NCI-H1105 treated with DMSO at 0.1 percent for 48 hours (cell line): ENCODE measurements around the gene CARMIL1.

Source experiments
- DNase-seq: peaks from one replicate; lab custom pipeline; 2025; lab: John Stamatoyannopoulos, UW

The CARMIL1 gene

GRCh38 chr6:25512560-25512959 lies 233.4 kb downstream of the CARMIL1 start:
- DNase-seq = no peak

DNA sequence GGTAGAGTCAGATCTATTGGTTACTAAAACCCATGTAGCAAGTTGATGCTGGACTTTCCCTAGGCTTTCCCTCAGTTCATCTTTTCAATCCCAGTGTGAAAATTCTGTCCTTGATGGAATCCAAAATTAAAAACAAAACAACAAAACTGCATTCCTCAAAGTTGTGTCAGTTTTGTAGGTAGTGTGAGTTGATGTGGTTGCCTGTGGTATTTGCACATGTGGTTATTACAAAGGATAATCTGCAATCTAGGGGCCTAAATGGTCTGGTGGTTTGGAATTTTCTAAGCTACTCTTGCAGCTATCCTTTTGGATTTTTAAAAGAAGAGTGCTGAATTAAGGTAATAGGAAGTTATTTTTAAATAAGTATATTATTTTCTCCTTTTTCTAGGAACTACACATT lies 240.7 kb downstream of the CARMIL1 start:
- no peak for DNase-seq

DNA sequence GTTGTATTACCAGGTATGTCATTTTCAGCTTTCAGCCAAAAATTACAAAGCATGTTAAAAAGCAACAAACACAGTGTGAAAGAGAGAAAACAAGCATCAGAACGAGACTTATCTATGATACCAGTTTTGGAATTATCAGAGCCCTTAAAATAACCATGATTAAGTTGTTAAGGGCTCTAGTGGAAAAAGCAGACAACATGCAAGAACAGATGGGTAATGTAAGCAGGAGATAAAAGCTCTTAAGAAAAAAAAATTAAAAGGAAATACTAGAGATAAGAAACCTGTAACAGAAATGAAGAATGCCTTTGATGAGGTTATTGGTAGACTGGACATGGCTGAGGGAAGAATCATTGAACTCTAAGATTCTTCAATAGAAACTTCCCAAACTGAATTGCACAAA lies 245.4 kb downstream of the CARMIL1 start:
- DNase-seq = no peak

DNA sequence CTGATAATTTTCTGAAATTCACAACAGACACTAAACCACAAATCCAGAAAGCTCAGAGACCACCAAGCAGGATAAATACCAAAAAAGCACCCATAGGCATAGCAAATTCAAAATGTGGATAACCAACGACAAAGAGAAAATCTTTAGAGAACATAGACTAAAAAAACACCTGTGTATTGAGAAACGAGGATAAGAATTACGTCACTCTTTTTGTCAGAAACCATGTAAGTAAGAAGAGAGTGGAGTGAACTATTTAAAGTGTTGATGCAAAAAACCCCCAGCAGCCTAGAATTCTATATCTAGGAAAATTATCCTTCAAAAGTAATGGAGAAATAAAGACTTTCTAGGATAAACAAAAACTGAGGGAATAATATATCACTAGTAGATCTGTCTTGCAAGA lies 245.9 kb downstream of the CARMIL1 start:
- no peak for DNase-seq

GRCh38 chr6:25534942-25535631 lies 255.9 kb downstream of the CARMIL1 start:
- no peak for DNase-seq

GRCh38 chr6:25535632-25536225 lies 256.6 kb downstream of the CARMIL1 start:
- no peak for DNase-seq

GRCh38 chr6:25536781-25537180 lies 257.6 kb downstream of the CARMIL1 start:
- DNase-seq = no peak

DNA sequence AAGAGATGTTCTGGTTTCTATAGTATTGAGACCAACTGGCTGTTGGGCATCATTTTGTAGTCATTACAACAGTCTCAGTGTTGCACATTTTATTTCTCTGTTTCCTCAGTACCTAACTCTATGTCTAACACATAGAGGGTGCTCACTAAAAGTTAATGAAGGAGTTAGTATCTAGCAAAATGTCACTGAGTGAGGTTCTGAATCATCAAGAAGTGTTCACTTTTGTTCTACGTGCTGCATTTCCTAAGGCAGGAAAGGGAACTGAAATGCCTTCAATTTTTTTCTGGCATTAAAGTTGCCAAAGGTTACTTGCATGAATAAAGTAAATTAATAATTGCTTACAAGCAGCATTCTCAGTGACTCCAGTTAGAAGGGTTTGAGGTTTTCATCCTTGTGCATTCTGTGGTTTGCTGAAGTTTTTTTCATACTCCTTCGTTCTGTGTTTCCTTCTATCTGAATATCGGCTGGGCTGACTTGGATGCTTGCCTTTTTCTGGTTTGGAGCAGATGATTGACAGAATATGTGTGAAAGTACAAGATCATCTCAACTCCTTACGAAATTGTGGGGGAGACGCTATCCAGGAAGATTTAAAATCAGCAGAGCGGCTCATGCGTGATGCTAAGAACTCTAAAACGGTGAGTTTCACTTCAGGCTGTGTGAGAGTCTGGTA lies 258.3 kb downstream of the CARMIL1 start:
- DNase-seq = no peak

GRCh38 chr6:25541228-25541627 lies 262.1 kb downstream of the CARMIL1 start:
- no peak for DNase-seq

- no peak for DNase-seq
Observed at GRCh38 chr6:25542984-25543910, 264.1 kb downstream of the CARMIL1 start.

- DNase-seq = no peak
Observed at GRCh38 chr6:25544833-25545232, 265.7 kb downstream of the CARMIL1 start.

DNA sequence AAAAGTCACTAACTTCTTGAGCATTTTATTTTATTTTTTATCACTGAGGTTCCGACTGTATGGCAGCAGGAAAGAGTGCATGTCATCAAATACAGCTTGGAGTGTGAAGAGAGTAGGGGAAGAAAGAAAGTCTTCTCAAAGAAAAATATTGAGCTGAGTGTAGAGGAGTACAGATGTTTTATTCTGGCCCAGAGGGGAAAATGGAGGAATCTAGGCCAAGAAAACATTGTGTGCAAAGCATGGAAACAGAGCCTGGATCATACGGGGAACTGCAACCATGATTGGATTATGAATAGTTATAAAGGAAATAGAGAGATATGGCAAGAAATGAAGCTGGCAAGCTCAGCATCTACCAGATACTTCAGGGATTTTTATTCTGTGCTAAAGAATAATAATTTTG lies 268.6 kb downstream of the CARMIL1 start:
- DNase-seq = no peak

DNA sequence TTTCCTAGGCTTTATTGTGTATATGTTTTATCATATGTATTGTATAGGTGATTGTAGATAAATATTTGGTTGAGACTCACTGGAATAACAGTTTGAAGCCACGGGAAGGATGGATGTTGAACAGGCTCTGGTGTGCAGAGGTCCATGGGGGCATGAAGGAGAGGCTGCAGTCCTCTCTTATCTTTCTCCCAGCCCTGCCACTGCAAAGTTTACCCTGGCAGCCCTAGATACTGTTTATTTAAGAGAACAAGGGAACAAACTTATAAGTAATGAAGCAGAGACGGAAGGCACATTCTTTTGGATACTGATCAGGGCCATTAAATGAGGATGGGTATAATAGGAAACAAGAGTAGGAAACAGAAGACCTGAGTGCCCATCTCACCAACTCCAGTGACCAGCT lies 269.3 kb downstream of the CARMIL1 start:
- DNase-seq = no peak

DNA sequence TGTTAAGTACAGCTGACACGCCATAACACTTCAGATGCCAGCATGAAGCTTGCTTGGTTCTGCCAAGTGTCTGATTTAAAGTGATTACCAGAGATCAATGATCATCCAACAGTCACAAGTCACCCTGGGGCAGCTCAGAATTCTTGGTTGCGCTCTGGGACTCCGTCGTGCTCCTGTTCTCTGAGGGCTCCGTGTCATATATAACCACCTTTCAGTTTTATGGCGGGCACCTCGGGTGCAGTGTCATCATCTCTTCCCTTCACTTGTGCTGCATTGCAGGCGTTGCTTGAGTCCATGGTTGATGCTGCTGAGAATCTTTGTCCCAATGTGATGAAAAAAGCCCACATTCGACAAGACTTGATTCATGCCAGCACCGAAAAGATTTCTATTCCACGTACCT lies 271.5 kb downstream of the CARMIL1 start:
- DNase-seq = no peak

DNA sequence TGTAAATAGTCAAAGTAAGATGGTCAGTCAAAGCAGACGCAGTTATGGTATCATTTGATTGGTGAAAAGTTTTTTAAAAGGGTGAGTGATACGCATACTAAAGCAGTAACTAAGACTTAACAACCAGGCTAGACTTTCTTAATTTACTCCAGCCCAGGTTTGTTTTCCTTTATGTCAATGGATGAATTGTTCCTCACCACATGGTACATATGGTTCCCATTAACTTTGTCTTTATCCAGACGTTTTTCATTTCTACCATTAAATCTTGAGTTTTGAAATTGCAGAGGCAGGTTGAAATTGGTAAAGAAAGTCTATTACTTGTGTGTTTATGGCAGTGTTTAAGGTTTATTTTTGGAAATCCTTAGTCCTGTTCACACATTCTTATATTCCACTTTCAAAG lies 274.3 kb downstream of the CARMIL1 start:
- DNase-seq = no peak

DNA sequence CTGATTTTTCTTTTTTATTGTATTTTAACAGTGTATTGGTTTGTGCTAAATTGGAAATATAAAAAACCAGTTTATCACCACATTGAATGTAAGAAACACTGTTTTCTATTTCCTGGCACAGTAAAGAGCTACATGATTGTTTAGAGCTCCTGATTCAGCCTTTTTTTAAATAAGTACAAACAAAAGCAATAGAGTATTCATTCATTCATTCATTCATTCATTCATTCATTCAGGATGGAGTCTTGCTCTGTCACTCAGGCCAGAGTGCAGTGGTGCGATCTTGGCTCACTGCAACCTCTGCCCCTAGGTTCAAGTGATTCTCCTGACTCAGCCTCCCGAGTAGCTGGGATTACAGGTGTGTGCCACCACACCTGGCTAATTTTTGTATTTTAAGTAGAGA lies 276.0 kb downstream of the CARMIL1 start:
- DNase-seq = no peak

DNA sequence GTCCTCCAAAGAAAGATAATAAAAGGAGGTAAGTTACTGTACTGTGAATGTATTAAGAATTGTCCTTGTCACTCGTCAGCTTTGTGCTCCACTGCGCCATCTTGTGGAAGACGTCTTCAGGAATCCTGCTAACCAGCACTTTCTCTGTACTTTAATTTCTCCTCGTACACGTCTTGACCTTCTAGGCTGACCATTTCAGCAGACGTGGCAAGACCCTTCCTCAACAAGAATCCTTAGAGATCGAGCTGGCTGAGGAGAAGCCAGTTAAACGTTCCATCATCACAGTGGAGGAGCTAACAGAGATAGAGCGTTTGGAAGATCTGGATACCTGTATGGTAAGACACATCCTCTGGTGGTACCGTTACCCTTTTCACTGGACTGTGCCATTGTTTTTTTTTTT lies 277.3 kb downstream of the CARMIL1 start:
- peak; percentile 71 for DNase-seq

DNA sequence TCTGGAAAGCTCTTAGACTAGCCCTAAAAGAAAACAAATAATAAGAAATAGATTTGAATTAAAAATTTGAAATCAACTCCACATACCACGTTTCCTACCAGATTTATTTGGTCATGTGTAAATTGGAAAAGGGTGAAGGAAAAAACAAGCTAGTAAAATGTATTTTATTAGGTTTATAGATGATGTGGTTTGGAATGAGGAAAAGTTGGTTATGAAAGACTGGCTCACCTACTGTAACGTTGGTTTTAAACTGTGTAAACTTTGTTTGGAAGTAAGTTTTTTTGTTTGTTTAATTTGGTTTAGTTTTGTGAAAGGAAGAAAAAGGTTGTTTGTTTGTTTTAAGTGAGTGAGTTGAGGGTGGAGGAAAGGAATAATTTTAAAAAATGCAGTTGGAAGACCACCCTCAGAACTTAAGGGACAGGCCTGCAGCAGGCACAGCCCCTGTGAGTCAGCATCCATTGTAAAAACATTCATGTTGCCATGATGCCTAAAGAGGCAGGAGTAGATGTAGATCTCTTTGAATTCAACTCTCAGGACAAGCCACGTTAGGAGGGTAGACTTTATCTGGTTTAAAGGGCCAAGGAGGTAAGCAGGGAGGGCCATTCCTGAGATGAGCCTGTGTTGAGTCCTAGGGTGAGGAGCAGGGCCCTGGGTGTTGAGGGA lies 279.1 kb downstream of the CARMIL1 start:
- DNase-seq = no peak

DNA sequence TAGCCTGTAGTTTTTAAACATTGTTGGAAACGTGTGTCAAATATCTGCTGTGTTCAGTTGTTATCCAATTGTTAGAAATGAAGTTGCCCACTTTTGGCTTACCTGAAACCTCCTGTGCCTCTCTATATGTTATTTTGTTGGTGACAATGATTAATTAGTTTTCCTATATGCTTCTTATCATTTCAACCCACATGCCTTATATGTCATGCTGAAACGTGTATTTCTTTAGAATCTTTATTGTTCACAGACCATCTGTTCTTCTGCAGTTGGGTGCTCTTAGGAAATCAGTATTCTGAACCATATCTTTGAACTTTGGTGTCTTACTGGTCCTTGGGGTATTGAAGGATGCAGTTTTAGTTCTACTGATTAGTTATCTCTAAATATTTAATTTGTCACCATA lies 281.7 kb downstream of the CARMIL1 start:
- no peak for DNase-seq

GRCh38 chr6:25564943-25565342 lies 285.8 kb downstream of the CARMIL1 start:
- DNase-seq = no peak

- DNase-seq = no peak
Observed at GRCh38 chr6:25570578-25570977, 291.4 kb downstream of the CARMIL1 start.

- no peak for DNase-seq
Observed at GRCh38 chr6:25576919-25577318, 297.7 kb downstream of the CARMIL1 start.
